Cortex of kidney (tissue), 1 donor: Measurements from ENCODE around the gene MAB21L2.

ENCODE experiments used
- DNase-seq: peaks from one replicate; lab custom pipeline; 2025; lab: John Stamatoyannopoulos, UW

The MAB21L2 gene

GRCh38 chr4:150619042-150619441, 37.1 kb downstream of the MAB21L2 start:
- no peak for DNase-seq

- no peak for DNase-seq
These were observed 42.1 kb downstream of the MAB21L2 start for GRCh38 chr4:150624055-150624454.

- DNase-seq, result no peak
These were observed 43.1 kb downstream of the MAB21L2 start for GRCh38 chr4:150625033-150625432.

- DNase-seq, result no peak
These were observed 46.1 kb downstream of the MAB21L2 start for GRCh38 chr4:150628073-150628472.

GRCh38 chr4:150632639-150633038, 50.7 kb downstream of the MAB21L2 start:
- no peak for DNase-seq
